ENCODE results near the gene LRRC34. TPM values are rescaled to one million over a fixed set of nuclear protein-coding genes. Genes with fewer than 3 reads are reported as not detected.

LRRC34 gene
- total RNA-seq (2022; extraction: Qiagen RNA extraction), result not detected in 5 replicates

GRCh38 chr3:169812332-169813235 lies at the start of gene LRRC34, which contains the start of gene LRRIQ4:
Gene LRRC34, minus strand, starts transcription at chr3:169812904. Its CDS starts 356 bp downstream, at chr3:169812548.
Gene LRRIQ4, plus strand, starts transcription at chr3:169812870. Its CDS starts 9,052 bp downstream, at chr3:169821922.

GRCh38 chr3:169772897-169773816 lies 39.5 kb downstream of the LRRC34 start, which contains the start of gene MYNN:
Gene MYNN, plus strand, starts transcription at chr3:169773396. Its CDS starts 900 bp downstream, at chr3:169774296.

GRCh38 chr3:169769287-169770181 lies 43.2 kb downstream of the LRRC34 start, which contains the start of gene ACTRT3:
Gene ACTRT3, minus strand, starts transcription at chr3:169769561. Its CDS starts 41 bp downstream, at chr3:169769520.

GRCh38 chr3:169764882-169765612 lies 47.7 kb downstream of the LRRC34 start, which contains the start of gene TERC:
Gene TERC, minus strand, starts transcription at chr3:169765060.

Other genes with a start within 250 kb of the LRRC34 start
- not detected in 5 replicates for gene MECOM, start 149.2 kb downstream of the LRRC34 start, total RNA-seq (2022; extraction: Qiagen RNA extraction)
- 0.91 TPM in 1 of 5 replicates, not detected in the others for gene TERC, start 47.8 kb downstream of the LRRC34 start, total RNA-seq (2022; extraction: Qiagen RNA extraction)
- gene ACTRT3, start 43.3 kb downstream of the LRRC34 start, total RNA-seq (2022; extraction: Qiagen RNA extraction), result 2.9 to 3.3 TPM (median 3.0 TPM) in 5 replicates
- 8.7 to 10.7 TPM (median 9.5 TPM) in 5 replicates for gene MYNN, start 39.5 kb downstream of the LRRC34 start, total RNA-seq (2022; extraction: Qiagen RNA extraction)
- not detected in 5 replicates for gene LRRIQ4, start within 50 bp of the LRRC34 start, total RNA-seq (2022; extraction: Qiagen RNA extraction)
- gene LRRC31, start 57.0 kb upstream of the LRRC34 start, total RNA-seq (2022; extraction: Qiagen RNA extraction), result not detected in 5 replicates
- gene SAMD7, start 98.7 kb upstream of the LRRC34 start, total RNA-seq (2022; extraction: Qiagen RNA extraction), result not detected in 5 replicates
- 72.7 to 144 TPM (median 83.8 TPM) in 5 replicates for gene SEC62, start 153.9 kb upstream of the LRRC34 start, total RNA-seq (2022; extraction: Qiagen RNA extraction)
- gene GPR160, start 225.1 kb upstream of the LRRC34 start, total RNA-seq (2022; extraction: Qiagen RNA extraction), result 1.4 to 1.9 TPM (median 1.6 TPM) in 5 replicates

All from A549 treated with Hydrocortisone at 1 μM for 4 hours (cell line).